D341Med (cell line): ENCODE measurements around the gene FAM237B.
"Not testable (repeated sequence)": the region's sequence is repeated elsewhere in the genome, so short reads cannot be mapped to it uniquely, and the experiment has no call there.

Source experiments
- DNase-seq: peaks from one replicate; pipeline ENCODE4 v3.0.0; 2012; ENCODE audit warnings: low spot score

FAM237B gene

DNA sequence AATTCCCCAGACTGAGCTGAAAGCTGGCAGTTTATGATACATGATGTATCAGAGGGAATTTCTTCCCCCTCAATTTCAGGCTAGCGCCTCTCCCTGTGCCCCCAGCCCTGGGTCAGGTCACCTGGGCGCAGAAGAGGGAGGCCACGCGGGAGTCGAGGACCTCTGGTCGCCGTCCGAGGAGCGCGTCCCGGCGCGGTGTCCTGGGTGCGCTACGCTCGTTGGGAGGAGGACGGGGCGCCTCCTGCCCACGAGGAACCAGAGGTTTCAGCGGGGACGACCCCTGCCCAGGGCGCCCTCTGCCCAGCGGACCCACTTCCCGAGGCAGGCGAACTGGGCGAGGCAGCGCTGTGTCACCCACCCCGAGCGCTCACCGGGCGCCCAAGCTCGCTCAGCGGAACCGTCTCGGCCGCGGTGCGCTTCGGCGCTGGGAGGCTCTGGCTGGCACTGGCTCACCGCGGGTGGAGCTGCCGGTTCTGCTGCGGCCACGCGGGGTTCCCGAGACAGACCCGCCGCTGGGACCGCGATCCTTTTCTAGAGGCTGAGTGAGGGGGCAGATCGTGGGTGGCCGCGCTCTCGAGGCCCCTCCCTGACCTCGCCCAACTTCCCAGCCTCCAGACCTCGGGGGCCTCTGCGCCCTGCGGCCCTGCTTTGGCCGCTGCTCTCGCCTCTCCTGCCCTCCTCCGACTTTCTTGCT lies at the start of gene FAM237B:
Gene FAM237B, minus strand, starts transcription at position 504 of the 694 bp plus-strand sequence. CDS start 1,556 bp downstream, outside the sequence.
- peak; percentile 76 for DNase-seq

DNA sequence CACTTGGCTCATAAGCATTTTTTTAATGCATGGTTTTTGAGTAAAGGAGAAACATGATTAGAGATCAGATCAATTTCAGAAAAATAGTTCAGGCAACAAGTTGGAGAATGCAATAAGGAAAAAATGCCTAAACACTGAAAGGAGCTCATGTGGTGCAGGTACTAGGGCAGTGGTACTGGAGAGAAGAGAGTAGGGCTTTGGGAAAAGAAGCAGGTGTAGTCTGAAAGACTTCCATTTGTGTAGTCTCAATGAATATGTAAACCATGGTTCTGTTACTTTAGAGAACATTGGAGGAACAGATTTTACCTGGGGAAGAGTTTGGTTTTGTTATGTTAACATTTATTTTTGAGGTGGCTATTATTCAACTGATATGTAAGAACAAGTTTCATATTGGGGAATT lies 30.9 kb upstream of the FAM237B start:
- no peak for DNase-seq

- not testable (repeated sequence) for DNase-seq
These were observed 28.9 kb upstream of the FAM237B start for GRCh38 chr7:90350032-90350431.

DNA sequence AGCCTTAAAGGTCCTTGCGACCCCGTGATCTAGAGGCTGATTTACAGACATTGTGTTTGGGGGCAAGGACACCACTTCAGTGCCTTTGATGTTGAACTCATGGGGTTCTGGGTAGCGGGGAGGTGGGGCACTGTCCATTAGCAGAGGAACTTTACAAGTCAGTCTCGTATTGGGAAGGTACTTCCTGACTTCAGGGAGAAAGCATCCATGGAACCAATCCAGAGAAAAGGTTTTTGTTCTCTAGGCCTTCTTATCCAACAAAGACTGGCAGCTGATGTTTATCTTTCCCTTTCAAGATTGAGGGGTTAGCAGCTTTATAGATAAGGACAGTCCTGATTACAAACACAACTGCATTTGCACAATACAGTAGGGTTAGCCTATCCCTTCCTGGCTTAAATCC lies 28.2 kb upstream of the FAM237B start:
- no peak for DNase-seq

- DNase-seq, result no peak
These were observed 26.7 kb upstream of the FAM237B start for GRCh38 chr7:90347759-90348158.

- DNase-seq, result peak; percentile 98
These were observed 25.4 kb upstream of the FAM237B start, which contains the start of gene GTPBP10 for GRCh38 chr7:90346336-90347125. Gene GTPBP10, plus strand, starts transcription at chr7:90346716. Its CDS starts 26 bp downstream, at chr7:90346742.

DNA sequence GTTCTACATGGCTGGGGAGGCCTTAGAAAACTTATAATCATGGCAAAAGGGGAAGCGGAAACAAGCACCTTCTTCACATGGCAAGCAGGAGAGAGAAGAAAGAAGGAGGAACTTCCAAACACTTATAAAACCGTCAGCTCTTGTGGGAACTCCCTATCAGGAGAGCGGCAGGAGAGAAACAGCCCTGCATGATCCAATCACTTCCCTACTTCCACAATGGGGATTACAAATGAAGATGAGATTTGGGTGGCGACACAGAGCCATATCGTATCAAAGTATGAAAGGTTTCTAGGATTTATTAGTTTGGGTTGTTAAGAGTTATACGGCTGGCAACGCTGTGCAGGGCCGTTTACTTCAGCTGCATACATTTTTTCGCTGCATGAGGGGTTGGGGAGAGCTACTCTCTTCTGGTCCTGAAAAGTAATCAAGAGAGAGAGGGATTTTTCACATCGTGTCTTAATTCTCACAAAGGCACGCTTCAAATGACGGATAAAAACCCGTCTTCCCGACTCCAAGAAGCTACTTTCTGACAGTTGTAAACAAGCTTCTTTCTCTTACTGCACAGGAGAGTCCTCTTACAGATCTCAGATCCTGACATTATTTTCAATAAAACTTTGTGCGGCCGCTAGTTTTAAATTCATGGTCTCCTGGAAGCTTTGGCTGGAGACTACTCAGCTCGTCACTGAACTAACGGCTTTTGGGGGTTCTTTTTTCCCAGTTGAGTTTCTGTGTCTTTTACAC lies 24.7 kb upstream of the FAM237B start:
- peak; percentile 26 for DNase-seq

- DNase-seq, result no peak
These were observed 23.9 kb upstream of the FAM237B start for GRCh38 chr7:90345016-90345415.

DNA sequence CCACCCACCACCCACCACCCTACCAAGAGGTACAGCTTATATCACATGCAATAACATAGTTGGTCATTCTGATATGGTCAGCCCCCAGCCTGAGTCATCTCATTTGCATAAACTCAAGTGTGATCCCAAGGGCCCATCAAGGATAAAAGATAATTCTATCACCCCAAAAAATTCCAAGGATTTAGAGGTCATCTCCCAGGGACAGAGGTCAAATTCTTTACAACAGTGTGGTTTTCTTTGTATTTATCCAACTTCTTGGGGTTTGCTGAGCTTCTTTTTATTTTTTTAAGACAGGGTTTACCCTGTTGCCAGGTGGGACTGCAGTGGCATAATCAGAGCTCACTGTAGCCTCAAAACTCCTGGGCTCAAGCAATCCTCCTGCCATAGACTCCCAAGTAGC lies 16.0 kb upstream of the FAM237B start:
- DNase-seq, result no peak

- not testable (repeated sequence) for DNase-seq
These were observed 13.8 kb upstream of the FAM237B start for GRCh38 chr7:90334926-90335325.

GRCh38 chr7:90334193-90334843 lies 13.2 kb upstream of the FAM237B start:
- DNase-seq, result no peak

DNA sequence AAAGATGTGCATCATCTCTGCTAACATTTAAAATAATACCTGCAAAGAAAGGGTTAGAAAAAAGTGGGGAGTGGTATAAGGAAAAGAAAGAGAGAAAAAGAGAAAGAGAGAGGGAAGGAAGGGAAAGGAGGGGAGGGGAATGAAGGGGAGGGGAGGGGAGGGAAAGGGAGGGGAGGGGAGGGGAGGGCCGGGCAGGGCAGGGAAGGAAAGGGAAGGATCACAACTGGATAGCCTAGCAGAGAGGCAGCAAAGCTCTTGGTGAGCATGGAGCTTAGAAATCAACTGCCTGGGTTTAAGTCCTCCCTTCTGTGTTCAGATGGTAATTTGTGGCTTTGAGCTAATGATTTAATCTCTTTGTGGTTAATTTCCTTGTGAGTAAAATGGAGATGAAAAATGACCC lies 5.4 kb upstream of the FAM237B start:
- peak; percentile 44 for DNase-seq

DNA sequence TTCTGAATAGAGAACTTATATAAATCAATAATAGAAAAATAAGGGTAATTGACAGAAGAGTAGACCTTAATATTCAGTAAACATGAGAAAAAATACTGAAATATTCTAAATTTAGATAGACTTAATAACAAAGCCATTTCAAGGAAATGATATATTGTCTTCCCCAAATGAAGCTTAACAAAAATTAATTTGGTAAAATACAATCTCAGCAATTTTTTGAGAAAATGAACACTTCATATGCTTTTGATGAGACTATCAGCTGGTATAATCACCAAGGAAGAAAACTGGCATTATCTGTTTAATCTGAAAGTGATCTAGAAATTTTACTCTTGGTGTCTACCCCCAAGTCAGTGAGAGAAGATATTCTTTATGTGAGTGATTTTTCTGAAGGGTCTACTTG lies 1.7 kb upstream of the FAM237B start:
- DNase-seq, result no peak

DNA sequence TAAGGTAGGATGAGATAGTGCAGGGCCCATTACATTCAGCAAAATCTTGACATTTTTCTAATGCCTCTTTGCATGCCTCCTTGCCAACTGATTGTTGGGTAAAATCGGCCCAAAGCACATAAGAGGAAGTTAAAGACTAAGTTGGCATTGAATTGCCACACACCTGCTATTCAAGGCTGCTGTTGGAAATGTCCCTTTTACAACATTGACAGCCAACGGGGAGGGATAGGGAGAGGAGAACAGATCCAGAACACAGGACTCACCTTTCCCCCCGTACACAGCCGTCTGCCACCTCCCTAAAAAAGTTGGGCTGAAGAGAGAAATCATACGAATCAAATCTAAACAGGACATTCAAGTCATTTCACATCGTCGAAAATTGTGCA lies 695 bp downstream of the FAM237B start:
- DNase-seq, result no peak

DNA sequence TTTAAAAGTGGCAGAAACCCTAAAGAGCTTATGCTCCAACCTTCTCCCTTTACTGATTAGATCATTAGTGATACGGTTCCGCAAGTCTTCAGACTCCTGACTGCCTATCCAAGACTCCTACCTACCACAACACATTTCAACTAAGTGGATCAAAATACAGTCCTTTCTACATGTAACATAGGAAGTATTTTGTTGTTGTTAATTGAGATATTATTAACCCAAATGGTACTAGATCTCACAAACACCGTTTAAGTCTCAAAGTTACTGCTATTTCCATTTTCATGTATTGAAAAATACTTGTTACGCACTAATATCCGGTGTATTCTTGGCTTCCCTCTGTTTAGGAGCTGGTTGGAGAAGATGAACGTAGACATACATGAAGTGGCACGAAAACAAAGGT lies 1.1 kb downstream of the FAM237B start:
- no peak for DNase-seq

DNA sequence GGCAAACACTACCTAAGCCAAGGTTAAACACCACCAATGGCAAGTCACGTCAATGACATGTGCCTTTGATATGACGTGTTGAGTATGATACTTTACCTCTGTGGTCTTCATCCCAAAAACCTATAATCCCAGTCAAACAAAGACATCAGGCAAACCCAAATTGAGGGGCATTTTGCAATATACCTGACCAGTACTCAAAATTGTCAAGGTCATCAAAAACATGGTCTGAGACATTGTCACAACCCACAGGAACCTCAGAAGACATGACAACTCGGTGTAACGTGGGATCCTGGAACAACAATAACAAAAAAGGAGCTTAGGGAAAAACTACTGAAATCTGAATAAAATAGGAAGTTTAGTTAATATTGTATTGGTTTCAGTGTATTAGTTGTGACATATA lies 7.2 kb downstream of the FAM237B start:
- DNase-seq, result no peak

DNA sequence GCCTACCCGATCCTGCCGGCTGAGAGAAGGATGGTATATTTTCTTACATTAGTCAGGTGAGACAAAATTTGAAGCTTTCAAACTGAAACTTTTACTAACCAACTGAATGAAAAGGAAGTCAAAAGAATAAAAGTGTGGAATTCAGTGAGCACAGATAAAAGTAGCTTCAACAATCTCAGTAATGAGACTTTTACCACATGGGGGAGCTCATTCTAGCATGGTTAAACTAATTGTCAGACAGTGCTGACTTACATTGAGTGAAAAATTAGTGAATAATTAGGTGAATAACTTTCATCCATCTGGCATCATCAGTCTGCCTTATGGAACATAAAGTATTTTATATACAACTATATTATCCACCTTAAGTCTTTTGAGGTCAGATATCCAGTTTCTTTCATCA lies 8.4 kb downstream of the FAM237B start:
- no peak for DNase-seq

GRCh38 chr7:90311175-90311574 lies 9.9 kb downstream of the FAM237B start:
- no peak for DNase-seq

DNA sequence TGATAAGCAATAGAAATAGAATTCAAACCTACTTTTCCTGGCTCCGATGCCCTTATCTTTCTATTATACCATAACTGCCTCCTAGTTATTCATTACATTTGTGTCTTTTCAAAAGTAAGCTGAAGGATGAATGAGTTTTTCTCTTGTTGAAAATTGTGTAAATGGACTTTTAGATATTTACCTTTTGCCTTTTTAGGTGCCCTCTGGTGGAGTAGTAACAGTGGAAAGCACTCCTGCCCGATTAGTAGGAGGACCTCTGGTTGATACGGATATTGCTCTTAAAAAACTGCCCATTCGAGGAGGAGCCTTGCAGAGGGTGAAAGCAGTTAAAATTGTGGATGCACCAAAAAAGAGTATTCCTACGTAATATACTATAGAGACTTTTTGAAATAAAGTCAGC lies 11.2 kb downstream of the FAM237B start:
- no peak for DNase-seq

DNA sequence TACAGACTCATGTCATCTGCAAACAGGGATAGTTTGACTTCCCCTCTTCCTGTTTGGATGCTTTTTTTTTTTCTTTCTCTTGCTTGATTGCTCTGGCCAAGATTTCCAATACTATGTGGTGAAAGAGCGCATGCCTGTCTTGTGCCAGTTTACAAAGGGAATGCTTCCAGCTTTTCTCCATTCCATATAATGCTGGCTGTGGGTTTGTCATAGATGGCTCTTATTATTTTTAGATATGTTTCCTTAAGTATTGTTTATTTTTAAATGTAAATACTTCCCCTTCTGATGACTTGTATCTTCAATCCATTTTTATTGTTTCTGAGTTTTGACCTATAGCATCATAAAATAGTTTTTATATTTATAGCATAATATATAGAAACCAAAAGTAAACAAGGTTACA lies 17.9 kb downstream of the FAM237B start:
- DNase-seq, result no peak

DNA sequence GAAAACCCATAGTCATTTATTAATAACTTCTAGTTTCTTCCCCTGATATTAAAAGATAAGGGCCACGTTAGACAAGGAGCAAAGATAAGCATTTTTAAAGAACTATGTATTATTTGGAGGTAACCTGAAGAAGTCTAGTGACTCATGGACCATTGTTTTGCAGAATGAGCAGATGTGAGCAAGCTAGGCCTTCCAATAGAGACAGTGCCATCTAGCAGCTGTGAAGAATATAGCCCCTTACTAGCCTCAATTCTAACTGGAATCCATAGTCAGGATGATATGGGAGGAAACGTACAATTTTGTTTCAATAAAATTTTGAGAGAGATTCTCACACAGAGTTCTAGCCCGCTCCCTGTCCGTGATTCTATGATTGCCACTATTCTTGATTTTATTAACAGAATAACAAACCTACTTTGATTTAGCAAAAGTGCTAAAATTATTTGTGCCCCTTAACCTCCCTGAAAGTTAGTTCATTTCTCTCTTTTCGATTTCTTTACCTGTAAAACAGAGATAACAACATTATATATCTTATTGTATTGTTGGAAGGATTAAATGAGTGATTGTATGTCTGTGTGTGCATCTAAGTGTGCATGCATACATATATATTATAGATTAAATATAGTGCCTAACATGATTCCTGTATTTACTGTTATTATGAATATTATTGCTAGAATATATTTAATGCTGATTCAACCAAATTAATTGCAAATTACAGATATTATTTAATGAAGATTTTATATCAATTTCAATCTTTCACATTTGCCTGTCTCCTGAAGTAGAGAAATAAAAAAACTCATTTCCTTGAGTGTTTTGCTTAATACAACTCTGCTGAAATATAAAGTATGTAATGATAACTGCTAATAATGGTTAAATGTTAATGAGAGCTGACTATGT lies 22.7 kb downstream of the FAM237B start:
- peak; percentile 49 for DNase-seq
